ENCODE results near the gene TSPAN8.

GRCh38 chr12:71092290-71092689 lies 65.5 kb downstream of the TSPAN8 start:
- TF ChIP-seq POLR2AphosphoS5 (IDR thresholded peaks at IDR 0.05; ENCODE audit: low read depth, low read length), result no peak
- TF ChIP-seq FOXP2 (optimal IDR thresholded peaks at IDR 0.05; ENCODE audit: borderline replicate concordance, extremely low read depth, extremely low read length, insufficient read depth), result no peak
- TF ChIP-seq REST (IDR thresholded peaks at IDR 0.05; ENCODE audit: insufficient read depth in 1 of 2, low read depth in 2 of 2, low read length in 2 of 2), result no peak
